AG04449 (cell line): ENCODE measurements around the gene AURKB.
"Not testable (repeated sequence)": the region's sequence is repeated elsewhere in the genome, so short reads cannot be mapped to it uniquely, and the experiment has no call there.

Source experiments
- CTCF ChIA-PET: fragments of 350-600 bp; formaldehyde crosslinking; extraction: SDS; loops from one replicate; lab custom pipeline; 2021; ENCODE audit warnings: antibody characterized with exemption; lab: Yijun Ruan, JAX
- POLR2A ChIA-PET: fragments of 400-600, 350-600 bp; formaldehyde crosslinking; extraction: SDS; loops from one replicate; lab custom pipeline; 2020; ENCODE audit warnings: antibody characterized with exemption, inconsistent platforms; lab: Yijun Ruan, JAX
- DNase-seq: peaks from one replicate; pipeline ENCODE4 v3.0.0-alpha.2; 2010; ENCODE audit warnings: low read depth, low spot score
- H3K4me3 ChIP-seq: 2 replicates; pipeline ENCODE4 v1.5.1; 2011; ENCODE audit warnings: low read depth, mild to moderate bottlenecking, control low read depth, low read length
- TF ChIP-seq, protein P1 (sequence below): IDR thresholded peaks from one replicate; pipeline ENCODE4 v1.5.1; 2011; ENCODE audit warnings: mild to moderate bottlenecking, moderate library complexity, low read length, control low read depth, inconsistent platforms; ENCODE audit not compliant: insufficient read depth; ENCODE audit errors: missing control alignments

Gene AURKB

GRCh38 chr17:8175795-8176196, 34.6 kb downstream of the AURKB start:
- H3K4me3 ChIP-seq, result peak overlapping the region; percentile 76
- POLR2A ChIA-PET, result interaction anchor here (0.6 kb wide), 1 partner anchor 258 kb away, joined by 3 read pairs; no protein-coding TSS in a partner anchor
- TF ChIP-seq, protein P1, sequence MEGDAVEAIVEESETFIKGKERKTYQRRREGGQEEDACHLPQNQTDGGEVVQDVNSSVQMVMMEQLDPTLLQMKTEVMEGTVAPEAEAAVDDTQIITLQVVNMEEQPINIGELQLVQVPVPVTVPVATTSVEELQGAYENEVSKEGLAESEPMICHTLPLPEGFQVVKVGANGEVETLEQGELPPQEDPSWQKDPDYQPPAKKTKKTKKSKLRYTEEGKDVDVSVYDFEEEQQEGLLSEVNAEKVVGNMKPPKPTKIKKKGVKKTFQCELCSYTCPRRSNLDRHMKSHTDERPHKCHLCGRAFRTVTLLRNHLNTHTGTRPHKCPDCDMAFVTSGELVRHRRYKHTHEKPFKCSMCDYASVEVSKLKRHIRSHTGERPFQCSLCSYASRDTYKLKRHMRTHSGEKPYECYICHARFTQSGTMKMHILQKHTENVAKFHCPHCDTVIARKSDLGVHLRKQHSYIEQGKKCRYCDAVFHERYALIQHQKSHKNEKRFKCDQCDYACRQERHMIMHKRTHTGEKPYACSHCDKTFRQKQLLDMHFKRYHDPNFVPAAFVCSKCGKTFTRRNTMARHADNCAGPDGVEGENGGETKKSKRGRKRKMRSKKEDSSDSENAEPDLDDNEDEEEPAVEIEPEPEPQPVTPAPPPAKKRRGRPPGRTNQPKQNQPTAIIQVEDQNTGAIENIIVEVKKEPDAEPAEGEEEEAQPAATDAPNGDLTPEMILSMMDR, result no peak
- no peak for DNase-seq
- CTCF ChIA-PET, result interaction anchor here (1.0 to 1.4 kb wide), 2 partner anchors 16 to 38 kb away, joined by 3 read pairs; no protein-coding TSS in a partner anchor

GRCh38 chr17:8173871-8174322, 36.5 kb downstream of the AURKB start:
- no peak for DNase-seq
- TF ChIP-seq, protein P1, result no peak
- ChIA-PET POLR2A (interaction anchor here (0.8 to 2.1 kb wide), 18 partner anchors 10 to 486 kb away, joined by 3 to 17 read pairs (median 6); partner anchors contain the start of genes BORCS6, CTC1, HES7 and TP53), CTCF (no interaction called here)
- peak overlapping the region; percentile 55 for H3K4me3 ChIP-seq

DNA sequence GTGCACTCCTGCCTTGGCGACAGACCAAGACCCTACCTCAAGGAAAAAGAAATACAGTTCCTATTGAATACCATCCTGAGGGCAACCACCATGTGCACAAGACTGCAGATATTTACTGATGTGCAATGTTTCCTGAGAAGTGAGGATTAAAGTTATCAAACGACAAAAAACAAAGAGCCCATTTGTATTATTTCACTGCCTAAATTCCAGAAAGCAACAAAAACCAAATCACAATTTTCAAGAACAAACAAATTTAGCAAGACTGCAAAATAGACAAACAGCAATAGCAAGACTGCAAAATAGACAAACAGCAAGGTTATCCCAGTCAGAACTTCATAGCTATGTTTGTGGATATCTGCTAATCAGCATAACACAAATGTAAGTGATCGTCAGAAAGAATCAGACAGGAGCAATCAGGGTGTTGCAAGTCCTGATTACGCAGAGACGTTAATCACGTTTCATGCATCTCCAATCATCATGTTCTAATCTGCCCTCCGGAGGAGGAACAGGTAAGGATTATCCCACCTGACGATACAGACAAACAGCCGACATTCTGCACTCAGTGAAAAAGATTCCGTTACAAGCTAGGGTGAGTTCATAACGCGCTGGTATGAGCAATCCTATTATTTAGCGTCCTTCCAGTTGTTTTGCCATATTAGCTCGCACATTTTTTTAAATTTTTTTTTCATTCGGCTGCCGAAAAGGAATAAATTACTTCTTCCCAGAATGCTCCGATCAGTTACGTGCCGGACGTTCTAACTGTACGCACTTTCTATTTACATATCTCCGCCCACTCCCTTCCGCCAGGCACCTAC, 37.1 kb downstream of the AURKB start:
- peak overlapping the region; percentile 55 for H3K4me3 ChIP-seq
- peak; percentile 91 for DNase-seq
- TF ChIP-seq, protein P1, result no peak
- POLR2A ChIA-PET, result interaction anchor here (0.5 to 2.1 kb wide), 24 partner anchors 10 to 486 kb away, joined by 3 to 17 read pairs (median 6); partner anchors contain the start of genes BORCS6, CTC1, HES7 and PER1
- CTCF ChIA-PET, result no interaction called here

DNA sequence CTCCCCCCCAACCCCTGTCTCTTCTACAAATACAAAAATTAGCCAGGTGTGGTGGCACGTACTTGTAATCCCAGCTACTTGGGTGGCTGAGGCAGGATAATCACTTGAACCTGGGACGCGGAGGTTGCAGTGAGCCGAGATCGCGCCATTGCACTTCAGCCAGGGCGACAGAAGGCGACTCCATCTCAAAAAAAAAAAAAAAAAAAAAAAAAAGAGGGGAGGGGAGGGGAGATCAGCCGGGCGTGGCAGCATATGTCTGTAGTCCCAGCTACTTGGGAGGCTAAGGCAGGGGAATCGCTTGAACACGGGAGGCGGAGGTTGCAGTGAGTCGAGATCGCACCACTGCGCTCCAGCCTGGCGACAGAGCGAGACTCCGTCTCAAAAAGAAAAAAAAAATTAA, 40.2 kb downstream of the AURKB start:
- DNase-seq, H3K4me3 ChIP-seq: not testable (repeated sequence)
- ChIA-PET POLR2A (interaction anchor here (0.7 kb wide), 1 partner anchor 52 kb away, joined by 5 read pairs; no protein-coding TSS in a partner anchor), CTCF (interaction anchor here (1.0 to 1.9 kb wide), 3 partner anchors 11 to 90 kb away, joined by 3 to 6 read pairs (median 4); partner anchors contain the start of gene HES7)

DNA sequence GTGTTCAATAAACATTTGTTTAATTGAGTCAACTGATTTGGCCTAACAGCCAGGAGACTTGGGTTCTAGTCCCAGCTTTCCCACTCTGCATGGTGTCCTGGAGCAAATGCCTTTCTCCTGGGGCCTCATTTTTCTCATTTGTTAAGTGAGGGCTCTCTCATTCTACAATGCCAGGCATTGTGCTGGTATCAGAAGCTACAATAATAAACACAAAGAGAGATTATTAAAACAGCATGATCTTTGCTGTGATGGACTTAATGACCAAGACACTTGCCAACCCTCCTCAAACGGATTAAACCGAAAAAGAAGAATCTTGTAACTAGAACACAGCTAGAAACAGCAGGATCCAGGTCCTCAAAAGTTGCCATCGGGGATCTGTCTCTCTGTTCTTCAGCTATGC, 42.8 kb downstream of the AURKB start:
- POLR2A ChIA-PET, result no interaction called here

DNA sequence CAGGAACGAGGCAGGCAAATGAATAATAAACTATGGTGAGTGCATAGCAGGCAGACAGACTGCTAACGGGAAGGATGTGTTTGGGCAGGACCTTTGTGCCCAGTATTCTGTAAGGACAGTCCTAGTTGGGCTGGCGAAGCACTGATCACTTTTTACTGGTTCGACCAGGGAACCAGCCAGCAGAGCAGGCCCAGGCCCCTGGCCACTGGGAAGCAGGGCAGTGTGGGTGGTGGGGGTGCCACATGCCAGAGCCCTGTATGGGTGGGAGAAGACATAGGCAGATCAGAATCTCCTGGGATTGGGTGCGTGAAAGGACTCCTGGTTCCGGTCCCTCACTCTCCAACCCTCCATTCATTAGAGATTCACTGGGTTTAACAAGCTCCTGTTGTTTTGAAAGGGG, 43.6 kb downstream of the AURKB start:
- TF ChIP-seq, protein P1, result no peak
- ChIA-PET CTCF (interaction anchor here (0.6 to 2.6 kb wide), 3 partner anchors 8 to 109 kb away, joined by 3 to 13 read pairs (median 3); no protein-coding TSS in a partner anchor), POLR2A (no interaction called here)
- DNase-seq, result no peak
- H3K4me3 ChIP-seq, result no peak overlapping the region

More for the DNA sequence above, 42.8 kb downstream of the AURKB start:
- DNase-seq, result no peak
- TF ChIP-seq, protein P1, result no peak
- CTCF ChIA-PET, result interaction anchor here (0.9 to 2.6 kb wide), 6 partner anchors 9 to 107 kb away, joined by 3 to 13 read pairs (median 4); no protein-coding TSS in a partner anchor
- H3K4me3 ChIP-seq, result no peak overlapping the region
